Activated naive CD8-positive, alpha-beta T cell treated with anti-CD3 and anti-CD28 coated beads, Interleukin-2, amount 10 ng/mL, durations not matched to agents 7 days and 5 days (primary cell): ENCODE data around the gene STAG1. TPM values are rescaled to one million over a fixed set of nuclear protein-coding genes. Genes with fewer than 3 reads are reported as not detected.
A peak's percentile ranks its signal among the peaks of the same experiment; 100 is the strongest.
"Not testable (repeated sequence)": the region's sequence is repeated elsewhere in the genome, so short reads cannot be mapped to it uniquely, and the experiment has no call there.

Source experiments
- ATAC-seq: fragments of 150-1000 bp; cut with Tn5 transposase; one replicate; pipeline ENCODE4 v1.10.0; 2021; ENCODE audit warnings: low read depth, moderate library complexity
- POLR2A ChIA-PET: fragments of 350-600 bp; sonication (Branson Sonifier 250); formaldehyde crosslinking; loops from one replicate; lab custom pipeline; 2021; ENCODE audit warnings: antibody characterized with exemption; lab: Charles Lee
- DNase-seq: peaks from one replicate; pipeline ENCODE4 v3.0.0; 2021
- H3K27ac Mint-ChIP-seq: one replicate; pipeline ENCODE4 v1.8.0; 2022; ENCODE audit warnings: mild to moderate bottlenecking, mixed read lengths
- H3K27me3 Mint-ChIP-seq: one replicate; pipeline ENCODE4 v1.8.0; 2022; ENCODE audit warnings: mild to moderate bottlenecking, moderate library complexity, mixed read lengths
- H3K36me3 Mint-ChIP-seq: one replicate; pipeline ENCODE4 v1.8.0; 2021; ENCODE audit warnings: mild to moderate bottlenecking, mixed read lengths
- H3K4me1 Mint-ChIP-seq: one replicate; pipeline ENCODE4 v1.8.0; 2021; ENCODE audit warnings: mixed read lengths
- H3K4me3 Mint-ChIP-seq: one replicate; pipeline ENCODE4 v1.8.0; 2022; ENCODE audit warnings: mild to moderate bottlenecking, moderate library complexity, mixed read lengths
- H3K9me3 Mint-ChIP-seq: one replicate; pipeline ENCODE4 v1.8.0; 2021; ENCODE audit warnings: mixed read lengths
- total RNA-seq, 2 experiments: library from RNA; stranded (reverse); gene quantifications; one replicate each; pipeline ENCODE4 v1.2.3, GENCODE V29; 2021

STAG1 gene
- total RNA-seq, 2 experiments from 2014 or later = 39.4 to 43.7 TPM

GRCh38 chr3:136620436-136620835, 131.7 kb downstream of the STAG1 start:
- no peaks in the 10 kb centered on the region for H3K9me3 Mint-ChIP-seq
- H3K4me1 Mint-ChIP-seq = peaks cover 4% of the 10 kb centered on the region
- no peak overlapping the region for H3K27ac Mint-ChIP-seq
- peaks cover 19% of the 10 kb centered on the region for H3K36me3 Mint-ChIP-seq
- DNase-seq (no peak), ATAC-seq (no peak)
- no peak overlapping the region for H3K4me3 Mint-ChIP-seq
- POLR2A ChIA-PET = no interaction called here
- H3K27me3 Mint-ChIP-seq = no peaks in the 10 kb centered on the region

DNA sequence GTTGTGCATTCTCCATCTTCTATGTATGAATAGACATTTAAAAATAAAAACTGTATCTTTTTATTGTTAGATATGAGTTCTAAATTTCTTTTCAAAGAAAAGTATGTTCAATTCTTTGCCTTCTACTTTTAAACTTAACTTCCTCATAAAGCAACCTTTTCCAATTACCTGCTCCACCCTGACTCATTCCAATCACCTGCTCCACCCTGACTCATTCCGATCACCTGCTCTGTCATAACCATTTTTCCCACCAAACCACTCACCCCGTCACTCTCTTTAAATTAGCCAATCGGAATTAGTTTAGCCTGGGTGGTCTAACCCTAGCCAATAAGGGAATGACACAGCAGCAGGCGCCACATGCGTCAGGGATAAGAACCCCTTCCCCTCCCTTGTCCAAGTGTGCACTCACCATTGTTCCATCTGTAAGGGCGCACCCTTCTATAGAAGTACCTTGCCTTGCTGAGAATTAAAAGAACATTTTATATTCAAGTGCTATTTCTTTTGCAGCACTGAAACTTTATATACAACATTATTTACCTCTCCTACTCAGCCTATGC, 134.1 kb downstream of the STAG1 start:
- Mint-ChIP-seq H3K36me3 (peaks cover 17% of the 10 kb centered on the region), H3K27ac (peak overlapping the region; percentile 26)
- DNase-seq, POLR2A ChIA-PET, H3K4me1 Mint-ChIP-seq, H3K9me3 Mint-ChIP-seq, ATAC-seq, H3K4me3 Mint-ChIP-seq, H3K27me3 Mint-ChIP-seq: not testable (repeated sequence)

GRCh38 chr3:136617198-136617597, 135.0 kb downstream of the STAG1 start:
- Mint-ChIP-seq H3K9me3 (no peaks in the 10 kb centered on the region), H3K4me3 (no peak overlapping the region), H3K27me3 (no peaks in the 10 kb centered on the region), H3K36me3 (peaks cover 14% of the 10 kb centered on the region), H3K4me1 (peaks cover 4% of the 10 kb centered on the region), H3K27ac (no peak overlapping the region)
- POLR2A ChIA-PET = no interaction called here
- no peak for DNase-seq
- ATAC-seq = no peak

DNA sequence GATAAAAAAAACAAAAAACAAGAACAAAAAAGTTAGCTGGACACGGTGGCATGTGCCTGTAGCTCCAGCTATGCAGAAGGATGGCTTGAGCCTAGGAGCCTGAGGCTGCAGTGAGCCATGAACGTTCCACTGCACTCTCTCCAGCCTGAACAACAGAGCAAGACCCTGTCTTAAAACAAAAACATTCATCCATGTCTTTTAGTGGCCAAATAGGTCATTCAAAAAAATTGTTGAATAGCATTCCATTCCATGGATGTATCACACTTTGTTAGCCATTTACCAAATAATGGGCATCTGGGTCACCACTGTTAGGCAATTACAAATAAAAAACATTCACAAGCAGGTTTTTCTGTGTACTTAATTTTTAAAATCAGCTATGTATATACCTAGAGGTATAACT, 139.7 kb downstream of the STAG1 start:
- H3K27ac Mint-ChIP-seq = no peak overlapping the region
- no peak for DNase-seq
- no peak for ATAC-seq

DNA sequence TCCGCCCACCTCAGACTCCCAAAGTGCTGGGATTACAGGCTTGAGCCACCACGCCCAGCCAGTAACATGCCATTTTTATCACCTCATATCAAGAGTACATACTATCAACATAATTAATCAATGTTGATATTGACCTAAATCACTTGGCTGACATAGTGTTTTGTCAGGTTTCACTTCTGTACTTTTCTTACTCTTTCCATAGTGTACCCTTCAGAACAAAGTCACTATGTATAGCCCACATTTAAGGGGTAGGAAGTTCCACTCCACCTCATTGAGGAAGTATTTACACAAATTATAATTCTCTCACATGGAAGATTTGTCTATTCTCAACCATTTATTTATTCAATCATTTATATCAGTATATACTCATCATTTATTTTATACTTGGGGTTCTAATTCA, 145.2 kb downstream of the STAG1 start:
- POLR2A ChIA-PET = no interaction called here
- Mint-ChIP-seq H3K27ac (no peak overlapping the region), H3K4me1 (peaks cover 14% of the 10 kb centered on the region), H3K9me3 (no peaks in the 10 kb centered on the region), H3K27me3 (no peaks in the 10 kb centered on the region), H3K4me3 (no peak overlapping the region), H3K36me3 (peaks cover 23% of the 10 kb centered on the region)
- DNase-seq = no peak
- no peak for ATAC-seq

More for the DNA sequence above, 139.7 kb downstream of the STAG1 start:
- H3K4me3 Mint-ChIP-seq = no peak overlapping the region
- H3K4me1 Mint-ChIP-seq = peaks cover 3% of the 10 kb centered on the region
- H3K9me3 Mint-ChIP-seq = no peaks in the 10 kb centered on the region
- POLR2A ChIA-PET = no interaction called here
- H3K27me3 Mint-ChIP-seq = no peaks in the 10 kb centered on the region
- peaks cover 16% of the 10 kb centered on the region for H3K36me3 Mint-ChIP-seq

DNA sequence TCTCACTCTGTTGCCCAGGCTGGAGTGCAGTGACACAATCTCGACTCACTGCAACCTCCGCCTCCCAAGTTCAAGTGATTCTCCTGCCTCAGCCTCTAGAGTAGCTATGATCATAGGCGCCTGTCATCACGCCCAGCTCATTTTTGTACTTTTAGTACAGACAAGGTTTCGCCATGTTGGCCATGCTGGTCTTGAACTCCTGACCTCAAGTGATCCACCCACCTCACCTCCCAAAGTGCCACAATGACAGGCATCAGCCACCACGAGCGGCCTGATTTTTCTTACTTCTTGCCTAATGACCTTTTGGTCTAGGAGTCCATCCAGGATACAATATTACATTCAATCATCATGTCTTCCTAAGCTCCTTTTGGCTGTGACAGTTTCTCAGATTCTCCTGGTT, 146.0 kb downstream of the STAG1 start:
- H3K27me3 Mint-ChIP-seq, H3K4me3 Mint-ChIP-seq, DNase-seq, H3K27ac Mint-ChIP-seq, ATAC-seq, H3K9me3 Mint-ChIP-seq: not testable (repeated sequence)
- peaks cover 14% of the 10 kb centered on the region for H3K4me1 Mint-ChIP-seq
- peaks cover 23% of the 10 kb centered on the region for H3K36me3 Mint-ChIP-seq
- POLR2A ChIA-PET = interaction anchor here (0.7 kb wide), 2 partner anchors 13 to 503 kb away, joined by 3 read pairs; no protein-coding TSS in a partner anchor

- Mint-ChIP-seq H3K9me3 (no peaks in the 10 kb centered on the region), H3K36me3 (peaks cover 22% of the 10 kb centered on the region), H3K4me1 (peaks cover 12% of the 10 kb centered on the region), H3K4me3 (no peak overlapping the region), H3K27ac (no peak overlapping the region), H3K27me3 (no peaks in the 10 kb centered on the region)
- DNase-seq (no peak), ATAC-seq (no peak)
- POLR2A ChIA-PET = no interaction called here
These were observed 147.2 kb downstream of the STAG1 start for GRCh38 chr3:136604961-136605360.

GRCh38 chr3:136602818-136603217, 149.4 kb downstream of the STAG1 start:
- H3K27me3 Mint-ChIP-seq = no peaks in the 10 kb centered on the region
- POLR2A ChIA-PET = no interaction called here
- H3K36me3 Mint-ChIP-seq = peaks cover 19% of the 10 kb centered on the region

DNA sequence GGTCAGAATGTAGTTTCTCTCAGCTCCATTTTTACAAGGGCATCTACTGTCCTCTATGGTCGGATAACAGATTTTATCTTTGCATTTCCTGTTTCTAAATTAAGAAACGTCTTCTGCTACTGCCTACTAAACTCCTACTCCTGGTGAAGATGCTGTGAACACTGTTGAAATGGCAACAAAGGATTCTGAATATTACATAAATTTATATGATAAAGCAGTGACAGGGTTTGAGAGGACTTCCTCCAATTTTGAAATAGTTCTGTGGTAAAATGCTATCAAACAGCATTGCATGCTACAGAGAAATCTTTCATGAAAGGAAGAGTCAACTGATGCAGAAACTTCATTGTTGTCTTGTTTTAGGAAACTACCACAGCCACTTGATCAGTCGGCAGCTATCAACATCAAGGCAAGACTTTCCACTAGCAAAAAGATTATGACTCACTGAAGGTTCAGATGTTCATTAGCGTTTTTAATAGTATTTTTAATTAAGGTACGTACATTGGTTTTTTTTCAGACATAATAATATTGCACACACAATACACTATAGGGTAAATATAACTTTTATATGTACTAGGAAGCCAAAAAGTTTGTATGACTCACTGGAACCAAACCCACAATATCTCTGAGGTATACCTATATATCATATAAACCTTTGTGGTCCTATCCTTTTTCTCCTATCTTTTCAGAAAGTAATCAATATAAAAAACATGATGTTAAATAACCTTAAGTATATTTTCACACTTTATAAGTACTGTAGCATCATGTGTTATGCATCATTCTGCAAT, 156.1 kb downstream of the STAG1 start:
- POLR2A ChIA-PET = no interaction called here
- Mint-ChIP-seq H3K27ac (peak overlapping the region; percentile 12), H3K36me3 (peaks cover 13% of the 10 kb centered on the region), H3K4me3 (peak overlapping the region; percentile 1), H3K27me3 (no peaks in the 10 kb centered on the region), H3K4me1 (peaks cover 9% of the 10 kb centered on the region), H3K9me3 (no peaks in the 10 kb centered on the region)
- DNase-seq (no peak), ATAC-seq (peak; percentile 52)

More at GRCh38 chr3:136602818-136603217, 149.4 kb downstream of the STAG1 start:
- Mint-ChIP-seq H3K4me1 (peaks cover 12% of the 10 kb centered on the region), H3K9me3 (no peaks in the 10 kb centered on the region), H3K4me3 (no peak overlapping the region), H3K27ac (peak overlapping the region; percentile 34)
- ATAC-seq (no peak), DNase-seq (no peak)

DNA sequence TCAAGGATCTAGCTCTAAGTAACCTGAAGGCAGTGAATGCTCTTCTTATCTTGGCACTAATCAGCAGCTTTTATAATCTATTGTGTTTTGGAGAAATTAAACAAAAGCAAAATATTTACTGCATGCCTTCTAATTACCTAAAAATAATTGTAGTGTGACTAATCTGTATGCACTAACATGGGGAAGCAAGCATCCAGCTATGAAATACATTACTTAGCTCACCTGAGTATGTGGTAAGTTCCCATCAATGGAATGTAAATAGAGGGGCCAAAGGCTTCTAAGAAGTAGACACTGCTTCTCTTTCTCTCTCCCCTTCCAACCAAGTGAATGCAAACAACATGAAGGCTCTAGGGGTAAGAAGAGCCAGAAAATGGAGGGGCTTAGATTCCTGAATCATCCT, 165.6 kb downstream of the STAG1 start:
- H3K4me3 Mint-ChIP-seq = no peak overlapping the region
- POLR2A ChIA-PET = no interaction called here
- no peaks in the 10 kb centered on the region for H3K27me3 Mint-ChIP-seq
- H3K36me3 Mint-ChIP-seq = peaks cover 13% of the 10 kb centered on the region
- no peaks in the 10 kb centered on the region for H3K9me3 Mint-ChIP-seq
- DNase-seq (no peak), ATAC-seq (no peak)
- no peaks in the 10 kb centered on the region for H3K4me1 Mint-ChIP-seq
- H3K27ac Mint-ChIP-seq = no peak overlapping the region

- H3K4me3 Mint-ChIP-seq = no peak overlapping the region
- ATAC-seq (no peak), DNase-seq (no peak)
- H3K27me3 Mint-ChIP-seq = no peaks in the 10 kb centered on the region
- H3K36me3 Mint-ChIP-seq = peaks cover 13% of the 10 kb centered on the region
- H3K4me1 Mint-ChIP-seq = no peaks in the 10 kb centered on the region
- no peak overlapping the region for H3K27ac Mint-ChIP-seq
- H3K9me3 Mint-ChIP-seq = no peaks in the 10 kb centered on the region
- POLR2A ChIA-PET = no interaction called here
These were observed 167.4 kb downstream of the STAG1 start for GRCh38 chr3:136584728-136585127.

GRCh38 chr3:136583823-136584222, 168.4 kb downstream of the STAG1 start:
- ATAC-seq = no peak
- Mint-ChIP-seq H3K4me3 (no peak overlapping the region), H3K27ac (no peak overlapping the region), H3K9me3 (no peaks in the 10 kb centered on the region), H3K27me3 (no peaks in the 10 kb centered on the region), H3K4me1 (no peaks in the 10 kb centered on the region), H3K36me3 (peaks cover 15% of the 10 kb centered on the region)
- POLR2A ChIA-PET = no interaction called here
- no peak for DNase-seq

DNA sequence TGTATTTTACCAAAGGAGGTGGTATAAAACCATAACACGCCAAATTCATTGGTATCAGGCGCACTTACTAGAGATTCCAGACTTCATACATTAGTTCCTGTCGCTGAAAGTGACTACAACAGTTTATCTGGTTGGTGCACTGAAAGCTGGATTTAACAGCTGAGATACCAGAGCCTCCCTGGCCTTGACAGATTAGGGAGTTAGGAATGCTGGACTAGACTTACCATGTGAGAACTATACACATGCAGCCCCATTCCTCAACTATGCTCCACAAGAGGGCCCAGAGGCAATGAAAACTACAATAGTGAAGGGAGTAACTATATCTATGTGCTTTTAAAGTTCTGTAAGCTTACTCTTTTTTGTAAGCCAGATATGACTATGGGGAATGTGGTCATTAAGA, 174.4 kb downstream of the STAG1 start:
- Mint-ChIP-seq H3K4me3 (no peak overlapping the region), H3K27me3 (no peaks in the 10 kb centered on the region), H3K4me1 (no peaks in the 10 kb centered on the region), H3K9me3 (no peaks in the 10 kb centered on the region), H3K27ac (no peak overlapping the region), H3K36me3 (peaks cover 8% of the 10 kb centered on the region)
- DNase-seq (no peak), ATAC-seq (no peak)
- POLR2A ChIA-PET = no interaction called here
